Measurements from ENCODE around the gene OSTM1. TPM values are rescaled to one million over a fixed set of nuclear protein-coding genes. Genes with fewer than 3 reads are reported as not detected.

OSTM1 gene
- polyA plus RNA-seq, 3 donors: 13.4 to 60.1 (median 49.7) TPM

DNA sequence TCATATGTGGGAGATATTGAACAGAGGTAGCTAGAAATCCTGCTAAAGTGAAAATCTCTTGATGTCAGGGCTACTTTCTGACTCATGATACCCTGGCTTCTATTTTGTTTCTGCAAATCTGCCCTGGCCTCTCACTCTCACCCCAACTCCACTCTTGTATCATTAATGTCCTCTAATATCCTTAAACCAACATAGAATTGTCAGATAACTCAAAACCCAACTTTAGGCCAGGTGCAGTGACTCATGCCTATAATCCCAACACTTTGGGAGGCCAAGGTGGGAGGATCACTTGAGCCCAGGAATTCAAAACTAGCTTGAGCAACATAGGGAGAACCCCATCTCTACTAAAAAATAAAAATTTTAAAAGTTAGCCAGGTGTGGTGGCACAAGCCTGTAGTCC, 33.8 kb upstream of the OSTM1 start:
- H3K27me3 Mint-ChIP-seq (ENCODE audit: low read depth in 3 of 3): peaks cover 37 to 46% (median 38%) of the 10 kb centered on the region in 3 donors
- DNase-seq: no peak

DNA sequence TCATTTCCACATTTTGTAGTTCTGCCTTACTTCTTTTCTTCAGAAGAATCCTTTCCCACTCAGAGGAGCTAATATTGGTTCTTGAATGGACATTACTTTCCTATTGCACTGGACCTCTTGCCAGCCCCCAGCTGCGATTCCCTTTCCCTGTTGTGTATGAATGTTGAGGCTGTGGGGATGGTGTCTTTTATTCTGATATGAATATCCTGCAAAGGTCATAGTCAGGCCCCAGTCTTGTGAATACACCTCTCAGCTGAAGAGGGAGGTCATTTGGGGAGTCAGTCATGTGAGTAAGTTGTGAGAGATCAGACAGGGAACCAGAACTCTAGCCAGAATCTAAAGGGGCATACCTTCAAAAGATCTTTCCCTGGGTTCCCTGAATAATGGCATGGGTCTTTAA, 32.6 kb upstream of the OSTM1 start:
- peaks cover 0 to 3% (median 0%) of the 10 kb centered on the region in 7 donors for H3K9me3 Mint-ChIP-seq
- Histone ChIP-seq H3K9ac (ENCODE audit: insufficient read depth, low read length, poor library complexity, severe bottlenecking) (no peak overlapping the region), H3K4me2 (replicated peaks; ENCODE audit: extremely low read depth, low read length, poor library complexity, severe bottlenecking) (no peak overlapping the region), H3K4me3 (replicated peaks in 1 of 3; ENCODE audit: low read depth in 2 of 3, low read length in 3 of 3) (no peak overlapping the region), H3K79me2 (ENCODE audit: insufficient read depth, low read length) (no peaks in the 10 kb centered on the region), H3K9me3 (replicated peaks in 1 of 2; ENCODE audit: control insufficient read depth in 1 of 2, insufficient read depth in 1 of 2, low read length in 2 of 2) (no peaks in the 10 kb centered on the region), H4K20me1 (ENCODE audit: insufficient read depth, low read length) (no peaks in the 10 kb centered on the region), H3K27me3 (ENCODE audit: control insufficient read depth in 2 of 2, insufficient read depth in 2 of 2, low read length in 2 of 2) (peaks cover 11 to 27% of the 10 kb centered on the region in 2 donors), H3K36me3 (replicated peaks in 1 of 2; ENCODE audit: control insufficient read depth in 1 of 2, insufficient read depth in 2 of 2, low read length in 2 of 2) (no peaks in the 10 kb centered on the region), H3K4me1 (ENCODE audit: control insufficient read depth in 1 of 2, insufficient read depth in 2 of 2, low read length in 2 of 2) (no peaks in the 10 kb centered on the region), H2AFZ (ENCODE audit: insufficient read depth, low read depth, low read length, poor library complexity, severe bottlenecking) (no peak overlapping the region), H3K27ac (ENCODE audit: low read depth in 1 of 2, low read length in 2 of 2) (no peak overlapping the region)
- no CpG with 5 or more reads among the region's 1 CpG for WGBS (ENCODE audit: insufficient coverage)
- H3K36me3 Mint-ChIP-seq: no peaks in the 10 kb centered on the region
- no peaks in the 10 kb centered on the region for H3K4me1 Mint-ChIP-seq
- peaks cover 24 to 34% (median 26%) of the 10 kb centered on the region in 3 donors for H3K27me3 Mint-ChIP-seq (ENCODE audit: low read depth in 3 of 3)
- H3K27ac Mint-ChIP-seq: no peak overlapping the region
- intact Hi-C loops (cut with micrococcal nuclease): no loop called here
- H3K4me3 Mint-ChIP-seq: no peak overlapping the region
- DNase-seq: no peak
- TF ChIP-seq, protein P1, sequence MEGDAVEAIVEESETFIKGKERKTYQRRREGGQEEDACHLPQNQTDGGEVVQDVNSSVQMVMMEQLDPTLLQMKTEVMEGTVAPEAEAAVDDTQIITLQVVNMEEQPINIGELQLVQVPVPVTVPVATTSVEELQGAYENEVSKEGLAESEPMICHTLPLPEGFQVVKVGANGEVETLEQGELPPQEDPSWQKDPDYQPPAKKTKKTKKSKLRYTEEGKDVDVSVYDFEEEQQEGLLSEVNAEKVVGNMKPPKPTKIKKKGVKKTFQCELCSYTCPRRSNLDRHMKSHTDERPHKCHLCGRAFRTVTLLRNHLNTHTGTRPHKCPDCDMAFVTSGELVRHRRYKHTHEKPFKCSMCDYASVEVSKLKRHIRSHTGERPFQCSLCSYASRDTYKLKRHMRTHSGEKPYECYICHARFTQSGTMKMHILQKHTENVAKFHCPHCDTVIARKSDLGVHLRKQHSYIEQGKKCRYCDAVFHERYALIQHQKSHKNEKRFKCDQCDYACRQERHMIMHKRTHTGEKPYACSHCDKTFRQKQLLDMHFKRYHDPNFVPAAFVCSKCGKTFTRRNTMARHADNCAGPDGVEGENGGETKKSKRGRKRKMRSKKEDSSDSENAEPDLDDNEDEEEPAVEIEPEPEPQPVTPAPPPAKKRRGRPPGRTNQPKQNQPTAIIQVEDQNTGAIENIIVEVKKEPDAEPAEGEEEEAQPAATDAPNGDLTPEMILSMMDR (IDR thresholded peaks at IDR 0.05): no peak

More for the DNA sequence above, 33.8 kb upstream of the OSTM1 start:
- Histone ChIP-seq H3K9me3 (replicated peaks in 1 of 2; ENCODE audit: control insufficient read depth in 1 of 2, insufficient read depth in 1 of 2, low read length in 2 of 2) (no peaks in the 10 kb centered on the region), H3K4me1 (ENCODE audit: control insufficient read depth in 1 of 2, insufficient read depth in 2 of 2, low read length in 2 of 2) (peaks cover under 1 to 2% of the 10 kb centered on the region in 2 donors), H3K4me3 (replicated peaks in 1 of 3; ENCODE audit: low read depth in 2 of 3, low read length in 3 of 3) (no peak overlapping the region), H3K9ac (ENCODE audit: insufficient read depth, low read length, poor library complexity, severe bottlenecking) (no peak overlapping the region), H3K27ac (ENCODE audit: low read depth in 1 of 2, low read length in 2 of 2) (no peak overlapping the region), H3K27me3 (ENCODE audit: control insufficient read depth in 2 of 2, insufficient read depth in 2 of 2, low read length in 2 of 2) (peaks cover 22 to 40% of the 10 kb centered on the region in 2 donors), H4K20me1 (ENCODE audit: insufficient read depth, low read length) (no peaks in the 10 kb centered on the region), H2AFZ (ENCODE audit: insufficient read depth, low read depth, low read length, poor library complexity, severe bottlenecking) (no peak overlapping the region), H3K4me2 (replicated peaks; ENCODE audit: extremely low read depth, low read length, poor library complexity, severe bottlenecking) (no peak overlapping the region), H3K36me3 (replicated peaks in 1 of 2; ENCODE audit: control insufficient read depth in 1 of 2, insufficient read depth in 2 of 2, low read length in 2 of 2) (no peaks in the 10 kb centered on the region), H3K79me2 (ENCODE audit: insufficient read depth, low read length) (no peaks in the 10 kb centered on the region)
- peaks cover 2% of the 10 kb centered on the region for H3K4me1 Mint-ChIP-seq
- intact Hi-C loops (cut with micrococcal nuclease): no loop called here
- H3K36me3 Mint-ChIP-seq: no peaks in the 10 kb centered on the region
- no peak overlapping the region for H3K4me3 Mint-ChIP-seq
- no peak overlapping the region for H3K27ac Mint-ChIP-seq
- TF ChIP-seq, protein P1 (IDR thresholded peaks at IDR 0.05): no peak
- H3K9me3 Mint-ChIP-seq: peaks cover 0 to 3% (median under 1%) of the 10 kb centered on the region in 7 donors
